ENCODE measurements around the gene AKTIP. TPM values are rescaled to one million over a fixed set of nuclear protein-coding genes. Genes with fewer than 3 reads are reported as not detected.
"Not testable (repeated sequence)": the region's sequence is repeated elsewhere in the genome, so short reads cannot be mapped to it uniquely, and the experiment has no call there.

AKTIP gene
- total RNA-seq: 10 to 100 TPM; 39.7 to 45.8 TPM

DNA sequence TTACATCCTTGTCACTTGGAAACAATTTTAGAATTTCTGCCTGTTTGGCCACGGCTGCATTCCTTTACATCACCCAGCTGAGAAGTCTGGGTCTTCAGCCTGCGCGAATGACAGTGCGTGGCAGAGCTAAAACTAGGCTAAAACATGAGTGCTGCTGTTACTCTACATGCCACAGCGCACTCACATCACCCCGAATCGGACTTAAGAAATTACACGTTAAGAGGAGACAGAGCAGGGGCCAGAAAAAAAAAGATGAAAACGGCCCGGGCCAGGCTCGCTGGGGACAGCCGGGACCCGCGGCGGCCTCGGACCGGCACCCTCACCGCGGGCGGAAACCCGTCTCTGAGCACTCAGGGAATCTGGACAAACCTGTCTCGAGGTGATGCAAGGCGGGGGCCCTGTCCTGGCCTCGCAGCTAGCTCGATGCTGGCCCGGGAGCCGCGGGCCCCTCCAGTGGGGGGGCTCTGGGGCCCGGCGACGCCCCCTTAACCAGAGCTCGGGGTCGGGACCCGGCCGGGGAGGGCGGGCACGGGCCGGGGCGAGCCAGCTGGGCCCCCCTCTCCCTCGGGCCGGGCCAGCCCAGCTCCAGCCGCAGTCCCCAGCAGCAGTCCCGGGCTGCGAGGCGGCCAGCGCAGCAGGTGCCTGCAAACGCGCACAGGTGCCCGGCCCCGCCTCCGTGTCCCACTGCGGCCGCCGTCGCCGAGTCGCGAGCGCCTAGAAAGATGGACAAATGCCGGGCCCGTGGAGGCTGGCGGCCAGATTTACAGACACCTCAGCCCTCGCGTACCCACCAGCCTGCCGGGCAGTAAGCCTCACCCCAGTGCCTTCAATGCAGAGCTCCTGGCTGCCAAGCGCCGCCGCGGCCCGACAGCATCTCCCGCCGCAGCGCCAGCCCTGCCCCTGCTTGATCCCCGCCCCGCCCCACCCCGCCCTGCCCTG, at the start of gene AKTIP:
Gene AKTIP (minus strand): TSS at position 879 of the 939 bp plus-strand sequence. CDS start 2,950 bp downstream, outside the sequence.
- Mint-ChIP-seq H3K4me1 (peaks cover 49% of the 10 kb centered on the region), H3K27ac (peak within 1 kb of the TSS; percentile 89)

DNA sequence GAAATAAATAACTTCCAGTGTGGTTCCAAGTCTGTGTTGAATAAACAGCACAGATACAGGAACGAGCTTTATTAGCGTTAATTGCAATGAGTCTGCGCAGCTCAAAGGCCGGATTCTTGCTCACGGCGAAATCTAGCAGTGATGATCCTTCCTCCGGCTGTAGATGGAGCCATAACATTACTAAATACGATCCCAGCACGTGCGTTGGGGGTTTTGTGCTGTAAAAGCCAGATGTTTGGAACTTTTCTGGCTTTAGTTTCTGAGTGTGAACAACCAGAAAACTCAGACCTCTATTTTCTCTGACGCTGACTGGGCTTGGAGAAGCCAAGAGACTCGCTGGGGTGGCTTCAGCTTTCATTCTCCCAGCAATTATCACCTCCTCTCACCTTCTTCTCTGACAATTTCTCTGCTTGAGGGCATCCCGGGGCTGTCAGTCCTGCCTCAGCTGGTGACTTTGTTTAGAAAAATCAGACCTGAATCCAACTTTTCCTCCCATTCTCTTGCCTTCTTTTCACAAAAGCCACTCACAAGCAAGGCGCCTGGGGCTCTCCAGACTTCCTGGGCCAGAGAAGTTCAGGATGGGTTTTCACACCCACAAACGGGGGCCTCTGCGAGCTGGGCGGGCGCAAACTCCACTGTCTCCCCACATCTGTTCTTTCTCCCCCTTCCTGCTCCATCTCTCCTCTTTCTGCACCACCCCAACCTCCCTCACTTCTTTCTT, 47.1 kb upstream of the AKTIP start:
- ATAC-seq: peak; percentile 87
- Mint-ChIP-seq H3K27me3 (peaks cover 10% of the 10 kb centered on the region), H3K27ac (no peak overlapping the region), H3K36me3 (no peaks in the 10 kb centered on the region), H3K4me3 (no peak overlapping the region), H3K9me3 (ENCODE audit: low read depth) (no peaks in the 10 kb centered on the region), H3K4me1 (peaks cover 34% of the 10 kb centered on the region)
- CTCF ChIA-PET: interaction anchor here (0.7 to 2.6 kb wide), 33 partner anchors 8 to 1380 kb away, joined by 3 to 18 read pairs (median 4); partner anchors contain the start of genes CHD9, FTO, IRX5 and RPGRIP1L
- peak; percentile 65 for DNase-seq

More for the DNA sequence above, at the start of gene AKTIP:
- Mint-ChIP-seq H3K27me3 (no peaks in the 10 kb centered on the region), H3K4me3 (peak within 1 kb of the TSS; percentile 91), H3K9me3 (ENCODE audit: low read depth) (no peaks in the 10 kb centered on the region), H3K36me3 (peaks cover 23% of the 10 kb centered on the region)
- CTCF ChIA-PET: interaction anchor here (0.6 to 2.0 kb wide), 5 partner anchors 10 to 219 kb away, joined by 3 to 14 read pairs (median 5); no protein-coding TSS in a partner anchor
- peak; percentile 27 for ATAC-seq
- peak; percentile 66 for DNase-seq

DNA sequence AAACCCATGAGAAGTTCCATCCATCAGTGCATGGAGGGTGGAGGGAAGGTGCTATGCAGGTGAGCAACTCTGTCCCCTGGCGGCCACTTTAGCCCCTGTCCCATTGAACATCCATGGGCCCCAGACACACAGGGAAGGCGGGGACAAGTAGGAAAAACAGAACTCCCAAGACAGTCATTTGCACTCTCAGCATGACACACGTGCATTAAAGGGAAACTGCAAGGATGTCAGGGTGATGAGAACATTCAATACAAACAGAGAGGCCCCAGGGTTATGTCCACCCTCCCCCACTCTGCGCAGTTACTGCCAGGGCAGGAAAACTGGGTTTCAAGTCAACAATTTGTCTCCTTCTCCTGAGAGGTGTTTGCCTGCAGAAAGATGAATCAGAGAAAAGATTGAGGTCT, 44.0 kb upstream of the AKTIP start:
- Mint-ChIP-seq H3K36me3 (no peaks in the 10 kb centered on the region), H3K4me3 (no peak overlapping the region), H3K9me3 (ENCODE audit: low read depth) (no peaks in the 10 kb centered on the region), H3K4me1 (peaks cover 39% of the 10 kb centered on the region), H3K27me3 (peaks cover 15% of the 10 kb centered on the region), H3K27ac (no peak overlapping the region)
- ATAC-seq (peak; percentile 58), DNase-seq (peak; percentile 46)
- CTCF ChIA-PET: interaction anchor here (1.3 kb wide), 1 partner anchor 10 kb away, joined by 4 read pairs; no protein-coding TSS in a partner anchor

DNA sequence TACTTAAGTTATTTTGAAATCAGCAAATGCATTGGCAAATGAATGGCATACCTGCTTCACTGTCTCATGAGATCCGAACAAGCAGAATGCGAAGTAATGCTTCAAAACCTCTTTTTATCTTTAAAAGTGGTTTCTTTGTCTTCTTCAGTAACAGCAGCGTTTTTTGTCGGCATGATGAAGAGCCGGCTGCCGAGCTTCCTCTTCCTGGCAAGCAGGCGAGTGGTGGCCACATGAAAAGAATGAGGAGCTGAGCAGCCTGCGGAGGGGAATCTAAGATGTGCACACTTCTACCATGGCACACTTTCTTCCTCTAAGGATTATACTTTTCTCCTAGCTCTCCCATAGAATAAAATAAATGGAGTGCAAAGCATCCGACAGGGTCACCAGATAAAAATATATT, 42.4 kb upstream of the AKTIP start:
- CTCF ChIA-PET: interaction anchor here (0.5 to 2.0 kb wide), 8 partner anchors 9 to 490 kb away, joined by 3 to 6 read pairs (median 4); partner anchors contain the start of gene CHD9
- ATAC-seq: no peak
- no peaks in the 10 kb centered on the region for H3K9me3 Mint-ChIP-seq (ENCODE audit: low read depth)

DNA sequence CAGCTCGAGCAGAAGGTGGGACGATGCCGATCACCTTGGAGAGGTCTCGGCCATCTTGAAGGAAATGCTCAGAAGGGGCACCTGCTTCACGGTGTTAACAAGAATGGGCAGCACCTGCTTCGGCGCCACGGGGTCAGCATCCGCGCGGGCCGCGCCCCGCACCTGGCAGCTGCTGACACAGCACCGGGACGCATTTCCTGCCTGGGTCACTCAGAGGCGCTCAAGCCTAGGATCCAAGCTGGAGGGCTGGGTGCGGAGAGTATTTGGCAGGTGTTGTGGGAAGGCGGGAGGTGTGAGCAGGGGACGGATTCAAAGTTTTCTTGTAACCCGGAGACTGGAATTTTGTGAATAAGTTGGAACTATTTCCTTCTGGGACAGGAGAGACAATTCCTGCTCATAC, 39.3 kb upstream of the AKTIP start:
- Mint-ChIP-seq H3K4me1 (peaks cover 27% of the 10 kb centered on the region), H3K27me3 (peaks cover 11% of the 10 kb centered on the region), H3K9me3 (ENCODE audit: low read depth) (no peaks in the 10 kb centered on the region), H3K36me3 (no peaks in the 10 kb centered on the region), H3K4me3 (no peak overlapping the region), H3K27ac (no peak overlapping the region)
- no peak for DNase-seq
- CTCF ChIA-PET: no interaction called here
- ATAC-seq: no peak

More for the DNA sequence above, 42.4 kb upstream of the AKTIP start:
- H3K27me3 Mint-ChIP-seq: peaks cover 15% of the 10 kb centered on the region
- H3K4me1 Mint-ChIP-seq: peaks cover 39% of the 10 kb centered on the region
- peak overlapping the region; percentile 39 for H3K27ac Mint-ChIP-seq
- DNase-seq: no peak
- no peaks in the 10 kb centered on the region for H3K36me3 Mint-ChIP-seq
- H3K4me3 Mint-ChIP-seq: no peak overlapping the region

DNA sequence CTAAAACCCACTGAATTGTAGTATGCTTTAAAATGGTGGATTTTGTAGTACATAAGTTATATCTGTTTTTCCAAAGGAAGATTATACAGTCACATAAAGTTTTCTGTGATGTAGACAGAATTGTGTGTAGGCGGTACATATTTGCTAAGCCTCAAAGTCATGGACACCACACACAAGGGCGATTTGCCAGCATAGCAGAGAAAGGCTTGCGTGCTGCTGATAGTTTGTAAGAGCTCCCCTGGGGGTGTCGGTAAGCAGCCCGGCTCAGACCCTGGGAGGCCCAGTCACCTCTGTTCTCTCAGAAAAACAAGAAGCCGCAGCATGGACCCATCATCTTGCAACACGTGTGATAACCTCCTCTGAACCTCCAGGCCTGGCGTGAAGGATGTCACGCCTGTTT, 38.3 kb upstream of the AKTIP start:
- Mint-ChIP-seq H3K36me3 (no peaks in the 10 kb centered on the region), H3K4me1 (peaks cover 20% of the 10 kb centered on the region)

DNA sequence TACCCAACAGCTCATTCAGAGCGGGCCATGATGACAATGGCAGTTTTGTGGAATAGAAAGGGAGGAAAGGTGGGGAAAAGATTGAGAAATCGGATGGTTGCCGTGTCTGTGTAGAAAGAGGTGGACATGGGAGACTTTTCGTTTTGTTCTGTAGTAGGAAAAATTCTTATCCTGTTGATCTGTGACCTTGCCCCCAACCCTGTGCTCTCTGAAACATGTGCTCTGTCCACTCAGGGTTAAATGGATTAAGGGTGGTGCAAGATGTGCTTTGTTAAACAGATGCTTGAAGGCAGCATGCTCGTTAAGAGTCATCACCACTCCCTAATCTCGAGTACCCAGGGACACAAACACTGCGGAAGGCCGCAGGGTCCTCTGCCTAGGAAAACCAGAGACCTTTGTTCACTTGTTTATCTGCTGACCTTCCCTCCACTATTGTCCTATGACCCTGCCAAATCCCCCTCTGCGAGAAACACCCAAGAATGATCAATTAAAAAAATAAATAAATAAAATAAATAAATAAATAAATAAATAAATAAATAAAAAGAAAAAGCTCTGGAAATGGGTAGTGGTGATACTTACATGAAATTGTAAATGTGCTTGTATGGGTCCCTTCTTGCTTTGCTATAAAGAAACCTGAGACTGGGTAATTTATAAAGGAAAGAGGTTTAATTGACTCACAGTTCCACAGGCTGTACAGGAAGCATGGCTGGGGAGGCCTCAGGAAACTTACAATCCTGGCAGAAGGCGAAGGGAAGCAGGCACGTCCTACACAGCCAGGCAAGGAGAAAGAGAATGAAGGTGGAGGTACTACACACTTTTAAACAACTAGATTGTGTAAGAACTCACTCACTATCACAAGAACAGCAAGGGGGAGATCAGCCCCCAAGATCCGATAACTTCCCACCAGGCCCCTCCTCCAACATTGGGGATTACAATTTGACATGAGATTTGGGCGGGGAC, 37.0 kb upstream of the AKTIP start:
- not testable (repeated sequence) for H3K27me3 Mint-ChIP-seq; ATAC-seq; H3K36me3 Mint-ChIP-seq; DNase-seq; H3K9me3 Mint-ChIP-seq (ENCODE audit: low read depth); H3K27ac Mint-ChIP-seq; H3K4me3 Mint-ChIP-seq
- CTCF ChIA-PET: interaction anchor here (1.3 kb wide), 1 partner anchor 10 kb away, joined by 4 read pairs; no protein-coding TSS in a partner anchor
- H3K4me1 Mint-ChIP-seq: peaks cover 20% of the 10 kb centered on the region

More for the DNA sequence above, 38.3 kb upstream of the AKTIP start:
- H3K9me3 Mint-ChIP-seq (ENCODE audit: low read depth): no peaks in the 10 kb centered on the region
- H3K27ac Mint-ChIP-seq: no peak overlapping the region
- ATAC-seq (no peak), DNase-seq (no peak)
- H3K4me3 Mint-ChIP-seq: no peak overlapping the region
- H3K27me3 Mint-ChIP-seq: peaks cover 11% of the 10 kb centered on the region
- CTCF ChIA-PET: no interaction called here

DNA sequence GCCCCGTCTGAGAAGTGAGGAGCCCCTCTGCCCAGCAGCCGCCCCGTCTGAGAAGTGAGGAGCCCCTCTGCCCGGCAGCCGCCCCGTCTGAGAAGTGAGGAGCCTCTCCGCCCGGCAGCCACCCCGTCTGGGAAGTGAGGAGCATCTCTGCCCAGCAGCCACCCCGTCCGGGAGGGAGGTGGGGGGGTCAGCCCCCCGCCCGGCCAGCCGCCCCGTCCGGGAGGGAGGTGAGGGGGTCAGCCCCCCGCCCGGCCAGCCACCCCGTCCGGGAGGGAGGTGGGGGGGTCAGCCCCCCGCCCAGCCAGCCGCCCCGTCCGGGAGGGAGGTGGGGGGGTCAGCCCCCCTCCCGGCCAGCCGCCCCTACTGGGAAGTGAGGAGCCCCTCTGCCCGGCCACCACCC, 36.3 kb upstream of the AKTIP start:
- H3K36me3 Mint-ChIP-seq; H3K4me3 Mint-ChIP-seq; DNase-seq; H3K9me3 Mint-ChIP-seq (ENCODE audit: low read depth); CTCF ChIA-PET; H3K27ac Mint-ChIP-seq; ATAC-seq; H3K27me3 Mint-ChIP-seq: not testable (repeated sequence)
- peaks cover 23% of the 10 kb centered on the region for H3K4me1 Mint-ChIP-seq

DNA sequence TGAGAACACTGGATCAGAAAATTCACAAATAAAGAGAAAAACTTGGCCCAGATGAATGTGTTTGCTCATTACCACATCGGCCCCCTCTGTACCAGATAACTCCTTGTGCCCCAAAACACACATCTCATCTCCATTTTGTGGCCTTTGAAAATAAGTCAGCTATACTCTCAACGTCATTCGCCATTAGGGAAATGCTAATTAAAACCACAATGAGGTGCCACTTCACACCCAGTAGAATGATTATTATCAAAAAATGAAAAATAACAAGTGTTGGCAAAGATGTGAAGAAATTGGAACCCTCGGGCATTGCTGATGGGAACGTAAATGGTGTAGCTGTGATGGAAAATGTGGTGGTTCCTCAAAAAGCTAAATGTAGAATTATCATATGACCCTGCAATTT, 34.6 kb upstream of the AKTIP start:
- no peak overlapping the region for H3K4me3 Mint-ChIP-seq
- DNase-seq (no peak), ATAC-seq (no peak)
- H3K36me3 Mint-ChIP-seq: no peaks in the 10 kb centered on the region
- no peaks in the 10 kb centered on the region for H3K27me3 Mint-ChIP-seq
- CTCF ChIA-PET: interaction anchor here (1.1 to 2.7 kb wide), 2 partner anchors 13 to 28 kb away, joined by 3 to 18 read pairs; no protein-coding TSS in a partner anchor
- H3K27ac Mint-ChIP-seq: no peak overlapping the region
- no peaks in the 10 kb centered on the region for H3K9me3 Mint-ChIP-seq (ENCODE audit: low read depth)
- peaks cover 27% of the 10 kb centered on the region for H3K4me1 Mint-ChIP-seq

DNA sequence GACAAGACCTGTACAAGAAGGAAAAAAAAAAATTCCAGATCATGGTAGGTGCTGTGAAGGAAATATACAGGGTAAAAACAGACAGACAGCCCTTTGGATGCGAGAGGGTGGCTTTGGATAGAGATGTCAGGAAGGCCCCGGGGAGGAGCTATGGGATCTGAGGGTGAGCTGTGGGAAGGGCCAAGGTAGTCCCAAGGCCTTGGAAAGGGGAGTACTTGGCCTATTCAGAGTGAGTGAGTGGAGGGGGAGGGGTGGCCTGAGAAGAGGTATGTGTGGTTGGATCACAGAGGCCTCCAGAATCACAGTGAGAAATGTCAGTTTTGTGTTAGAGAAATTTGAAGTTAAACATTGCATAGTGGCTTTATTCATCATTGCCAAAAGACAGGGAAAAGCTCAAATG, 31.2 kb upstream of the AKTIP start:
- Mint-ChIP-seq H3K27ac (peak overlapping the region; percentile 28), H3K36me3 (no peaks in the 10 kb centered on the region), H3K9me3 (ENCODE audit: low read depth) (no peaks in the 10 kb centered on the region), H3K4me3 (no peak overlapping the region), H3K27me3 (no peaks in the 10 kb centered on the region), H3K4me1 (peaks cover 27% of the 10 kb centered on the region)
- CTCF ChIA-PET: interaction anchor here (2.4 kb wide), 1 partner anchor 24 kb away, joined by 7 read pairs; no protein-coding TSS in a partner anchor
- ATAC-seq (no peak), DNase-seq (no peak)

DNA sequence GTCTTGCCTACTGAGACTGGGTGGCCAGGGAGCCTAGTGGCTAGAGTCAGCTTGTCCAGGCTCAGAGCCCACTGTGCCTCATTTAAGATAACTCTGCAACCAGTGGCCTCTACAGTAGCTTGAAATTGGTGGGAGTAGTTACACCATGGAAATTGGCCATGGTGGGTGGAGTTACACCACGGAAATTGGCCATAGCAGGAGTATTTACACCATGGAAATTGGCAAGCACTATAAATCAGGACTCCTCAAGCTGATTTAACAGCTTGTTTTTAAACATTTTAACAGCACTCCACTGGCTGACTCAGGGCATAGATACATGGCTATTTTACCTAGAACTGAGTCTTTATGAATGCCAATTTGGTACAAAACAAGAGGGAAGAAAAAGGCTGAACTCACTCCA, 27.7 kb upstream of the AKTIP start:
- H3K36me3 Mint-ChIP-seq: peaks cover 3% of the 10 kb centered on the region
- no peaks in the 10 kb centered on the region for H3K9me3 Mint-ChIP-seq (ENCODE audit: low read depth)
- CTCF ChIA-PET: interaction anchor here (0.9 to 1.1 kb wide), 2 partner anchors 8 to 25 kb away, joined by 3 read pairs; no protein-coding TSS in a partner anchor
- no peak overlapping the region for H3K27ac Mint-ChIP-seq
- DNase-seq (no peak), ATAC-seq (no peak)
- H3K27me3 Mint-ChIP-seq: no peaks in the 10 kb centered on the region
- no peak overlapping the region for H3K4me3 Mint-ChIP-seq
- H3K4me1 Mint-ChIP-seq: peaks cover 17% of the 10 kb centered on the region

DNA sequence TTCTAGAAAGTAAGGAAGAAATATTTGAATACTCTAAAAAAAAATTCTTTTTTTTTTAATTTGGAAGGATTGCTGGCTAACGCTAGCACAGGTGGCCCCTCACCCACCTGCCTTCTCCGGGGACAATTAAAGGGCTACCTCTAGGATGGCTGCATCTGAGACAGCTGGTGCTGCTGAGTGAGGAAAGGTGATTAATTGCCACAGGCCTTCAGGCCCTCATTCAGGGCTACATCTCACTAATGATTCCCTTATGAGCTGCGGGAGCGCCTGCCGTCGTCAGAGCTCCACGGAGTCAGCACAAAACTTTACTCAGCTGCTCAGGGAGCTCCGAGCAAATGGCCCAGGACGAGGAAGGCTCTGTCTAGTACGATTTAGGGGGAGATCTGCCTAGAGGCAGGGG, 27.0 kb upstream of the AKTIP start:
- H3K27ac Mint-ChIP-seq: no peak overlapping the region
- no peaks in the 10 kb centered on the region for H3K27me3 Mint-ChIP-seq
- H3K4me3 Mint-ChIP-seq: no peak overlapping the region
- DNase-seq: no peak
- H3K36me3 Mint-ChIP-seq: peaks cover 3% of the 10 kb centered on the region
- ATAC-seq: no peak
- no peaks in the 10 kb centered on the region for H3K9me3 Mint-ChIP-seq (ENCODE audit: low read depth)
- H3K4me1 Mint-ChIP-seq: peaks cover 11% of the 10 kb centered on the region
- CTCF ChIA-PET: interaction anchor here (0.9 to 1.0 kb wide), 2 partner anchors 15 to 25 kb away, joined by 3 read pairs; no protein-coding TSS in a partner anchor

Measured in activated CD8-positive, alpha-beta memory T cell treated with anti-CD3 and anti-CD28 coated beads, Interleukin-2, amount 10 ng/mL, durations not matched to agents 7 days and 5 days (primary cell).